HG03045 (cell line): ENCODE data around the gene DLG1.
"Not testable (repeated sequence)": the region's sequence is repeated elsewhere in the genome, so short reads cannot be mapped to it uniquely, and the experiment has no call there.

Experiments
- ATAC-seq: cut with Tn5 transposase; IDR thresholded peaks from one replicate; pipeline ENCODE4 v1.9.1; 2021; ENCODE audit warnings: mild to moderate bottlenecking, moderate library complexity; ENCODE audit not compliant: unreplicated experiment

DLG1 gene

GRCh38 chr3:197035577-197035976, 262.8 kb downstream of the DLG1 start:
- ATAC-seq, result no peak

GRCh38 chr3:197034778-197035177, 263.6 kb downstream of the DLG1 start:
- ATAC-seq, result not testable (repeated sequence)

- ATAC-seq, result not testable (repeated sequence)
These were observed 264.6 kb downstream of the DLG1 start for GRCh38 chr3:197033764-197034163.

GRCh38 chr3:197031315-197032285, 266.8 kb downstream of the DLG1 start:
- no peak for ATAC-seq

GRCh38 chr3:197030379-197031314, 267.8 kb downstream of the DLG1 start:
- no peak for ATAC-seq

- ATAC-seq, result peak; percentile 86
These were observed 268.8 kb downstream of the DLG1 start, which contains the start of gene MELTF for GRCh38 chr3:197029511-197030167. MELTF (minus strand) TSS chr3:197029817; CDS start chr3:197029702, 115 bp downstream.

- ATAC-seq, result no peak
These were observed 269.5 kb downstream of the DLG1 start for GRCh38 chr3:197028728-197029510.

GRCh38 chr3:197027896-197028727, 270.3 kb downstream of the DLG1 start:
- no peak for ATAC-seq

GRCh38 chr3:197027151-197027895, 271.1 kb downstream of the DLG1 start:
- no peak for ATAC-seq

- ATAC-seq, result no peak
These were observed 271.9 kb downstream of the DLG1 start for GRCh38 chr3:197026481-197026866.

GRCh38 chr3:197025736-197026480, 272.5 kb downstream of the DLG1 start:
- ATAC-seq, result no peak

- ATAC-seq, result no peak
These were observed 273.3 kb downstream of the DLG1 start for GRCh38 chr3:197024881-197025735.

GRCh38 chr3:197023998-197024651, 274.3 kb downstream of the DLG1 start:
- no peak for ATAC-seq

- ATAC-seq, result peak; percentile 36
These were observed 275.0 kb downstream of the DLG1 start for GRCh38 chr3:197023241-197023997.

GRCh38 chr3:197022405-197023231, 275.8 kb downstream of the DLG1 start:
- ATAC-seq, result no peak
